ENCODE results near the gene OR2F2.

The OR2F2 gene

GRCh38 chr7:143980746-143981510, 45.9 kb downstream of the OR2F2 start:
- Mint-ChIP-seq H3K9me3 (no peaks in the 10 kb centered on the region), H3K4me3 (no peak overlapping the region)

GRCh38 chr7:143983960-143984359, 48.9 kb downstream of the OR2F2 start:
- peaks cover 3% of the 10 kb centered on the region for H3K9me3 Mint-ChIP-seq
- peaks cover 3% of the 10 kb centered on the region for H3K27me3 Mint-ChIP-seq (ENCODE audit: low read depth)
- H3K4me1 Mint-ChIP-seq (ENCODE audit: low read depth), result peaks cover 9% of the 10 kb centered on the region
- no peak overlapping the region for H3K27ac Mint-ChIP-seq
- no peak overlapping the region for H3K4me3 Mint-ChIP-seq
- no peaks in the 10 kb centered on the region for H3K36me3 Mint-ChIP-seq (ENCODE audit: low read depth)

More at GRCh38 chr7:143980746-143981510, 45.9 kb downstream of the OR2F2 start:
- no peak overlapping the region for H3K27ac Mint-ChIP-seq
- no peaks in the 10 kb centered on the region for H3K36me3 Mint-ChIP-seq (ENCODE audit: low read depth)
- H3K27me3 Mint-ChIP-seq (ENCODE audit: low read depth), result peaks cover 6% of the 10 kb centered on the region
- no peaks in the 10 kb centered on the region for H3K4me1 Mint-ChIP-seq (ENCODE audit: low read depth)
